22Rv1 (cell line): ENCODE measurements around the gene COL4A6.

Source experiments
- CTCF ChIP-seq: fragments of 450-650 bp; IDR thresholded peaks from 2 replicates; pipeline ENCODE4 v1.5.1; 2017; ENCODE audit warnings: mild to moderate bottlenecking
- ZFX ChIP-seq: fragments of 450-650 bp; IDR thresholded peaks from 2 replicates; pipeline ENCODE4 v1.6.1; 2017; ENCODE audit warnings: antibody characterized with exemption, borderline replicate concordance

GRCh38 chrX:108127152-108127551 lies 311.1 kb downstream of the COL4A6 start:
- TF ChIP-seq CTCF (no peak), ZFX (no peak)
